ENCODE results near the gene PDCD4.
"Not testable (repeated sequence)": the region's sequence is repeated elsewhere in the genome, so short reads cannot be mapped to it uniquely, and the experiment has no call there.

Gene PDCD4

GRCh38 chr10:110862961-110863360, 8.8 kb upstream of the PDCD4 start:
- DNase-seq = no peak

DNA sequence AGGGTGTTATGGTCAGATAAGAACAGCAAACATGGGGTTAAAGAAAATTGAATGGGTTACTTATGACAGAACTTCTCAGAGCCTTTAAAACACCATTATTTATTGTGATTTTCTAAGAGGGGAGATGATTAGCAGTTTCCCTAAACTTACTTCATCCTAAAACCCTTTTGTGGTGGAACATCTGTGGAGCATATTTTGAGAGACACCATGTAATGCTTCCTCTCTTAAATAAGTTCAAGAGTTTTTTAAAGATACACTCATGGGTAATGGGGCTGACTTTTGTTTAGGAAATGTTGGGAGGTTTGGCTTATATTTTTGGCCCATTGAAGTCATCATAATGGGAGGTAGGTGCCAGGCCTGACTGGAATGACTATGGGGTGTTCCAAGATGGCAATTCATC, 8.4 kb upstream of the PDCD4 start:
- no peak for DNase-seq

DNA sequence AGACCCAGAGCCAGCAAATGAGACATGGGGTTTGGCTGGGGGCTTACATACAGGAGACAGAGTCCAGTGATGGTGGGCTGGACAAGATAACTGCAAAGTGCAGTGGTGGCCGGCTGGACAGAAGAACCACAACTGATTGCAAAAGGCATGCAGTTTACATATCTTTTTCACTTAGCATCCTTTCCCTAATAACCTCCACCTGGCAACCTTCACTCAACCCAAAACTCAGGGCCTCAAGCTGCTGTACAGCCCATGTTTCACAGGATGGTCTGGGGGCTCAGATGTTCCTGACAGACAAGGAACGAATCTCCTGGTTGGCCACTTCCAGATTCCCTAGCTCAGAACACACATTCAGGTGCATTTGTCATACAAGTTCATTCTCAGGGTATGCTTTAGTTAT, 7.8 kb upstream of the PDCD4 start:
- DNase-seq = no peak

DNA sequence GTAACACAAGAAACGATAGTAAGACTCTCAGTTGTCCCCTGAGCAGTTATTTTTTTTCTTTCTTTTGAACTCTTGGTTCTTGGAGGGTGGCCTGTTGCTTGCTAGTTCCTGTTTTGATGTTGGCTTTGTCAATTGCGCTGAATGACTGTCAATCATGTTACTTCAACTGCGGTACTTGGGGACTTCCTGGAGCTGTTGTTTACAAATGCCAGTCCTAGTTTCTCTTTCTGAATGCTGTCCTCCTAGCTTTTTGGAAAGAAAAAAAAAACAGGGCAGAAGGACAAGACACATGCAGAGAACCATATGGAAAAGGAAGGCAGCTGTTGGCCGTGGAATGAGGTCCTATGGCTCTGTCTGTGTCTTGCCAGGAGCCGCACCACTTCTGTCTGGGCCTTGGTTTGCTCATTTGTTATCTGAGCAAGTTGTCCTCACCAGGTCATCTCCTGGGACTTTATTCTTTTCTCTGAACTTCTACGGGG, 7.0 kb upstream of the PDCD4 start:
- DNase-seq = no peak

- DNase-seq = no peak
Observed at GRCh38 chr10:110865186-110865808, 6.4 kb upstream of the PDCD4 start.

- DNase-seq = no peak
Observed at GRCh38 chr10:110865809-110866482, 5.8 kb upstream of the PDCD4 start.

- not testable (repeated sequence) for DNase-seq
Observed at GRCh38 chr10:110867011-110867806, 4.5 kb upstream of the PDCD4 start.

DNA sequence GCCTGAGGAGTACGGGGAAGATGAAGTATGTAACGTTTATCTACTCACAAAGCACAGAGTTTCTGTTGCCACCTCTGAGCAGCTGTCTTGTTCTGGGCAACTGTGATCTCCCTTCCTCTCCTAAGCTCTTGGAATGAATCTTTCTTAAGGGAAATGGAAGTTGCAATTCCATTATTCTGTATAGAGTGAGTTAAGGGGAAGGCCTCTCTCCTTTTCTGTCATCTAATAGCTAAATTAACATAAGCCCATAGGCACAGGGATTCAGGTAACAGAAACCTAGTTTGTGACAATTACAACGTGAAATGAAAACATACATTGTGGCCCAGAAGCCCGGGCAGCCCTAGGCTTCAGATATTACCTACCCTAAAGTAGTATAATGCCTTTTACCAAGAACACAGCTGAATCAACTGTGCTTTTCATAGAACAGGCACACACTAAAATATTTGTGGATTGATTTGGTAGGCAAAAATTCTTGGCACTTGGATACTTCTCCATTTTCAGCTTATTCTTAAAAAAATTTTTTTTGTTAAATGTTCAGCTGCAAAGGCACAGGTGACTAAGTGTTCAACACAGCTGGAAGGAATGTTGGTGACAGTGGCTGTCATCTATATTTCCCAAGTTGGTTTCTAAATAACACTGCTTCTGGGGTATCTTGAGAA, 3.8 kb upstream of the PDCD4 start:
- DNase-seq = no peak

DNA sequence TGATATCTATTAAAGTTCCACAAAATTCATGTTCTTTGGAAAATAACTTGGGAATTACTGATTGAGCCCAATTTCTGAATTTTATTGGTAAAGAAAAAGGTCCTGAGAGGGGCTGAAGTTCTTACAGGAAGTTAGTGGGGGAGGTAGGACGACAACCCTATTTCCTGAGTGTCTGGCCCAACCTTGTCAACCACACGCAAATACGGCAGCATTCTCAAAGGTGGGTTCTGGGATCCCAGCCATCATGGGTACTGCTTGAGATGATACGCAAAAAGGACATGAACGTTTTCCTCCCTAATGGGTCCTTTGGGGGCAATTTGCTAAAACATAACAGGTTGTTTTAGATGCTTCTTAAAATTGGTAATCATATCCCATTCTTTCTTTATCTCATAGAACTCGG, 2.7 kb upstream of the PDCD4 start:
- no peak for DNase-seq

DNA sequence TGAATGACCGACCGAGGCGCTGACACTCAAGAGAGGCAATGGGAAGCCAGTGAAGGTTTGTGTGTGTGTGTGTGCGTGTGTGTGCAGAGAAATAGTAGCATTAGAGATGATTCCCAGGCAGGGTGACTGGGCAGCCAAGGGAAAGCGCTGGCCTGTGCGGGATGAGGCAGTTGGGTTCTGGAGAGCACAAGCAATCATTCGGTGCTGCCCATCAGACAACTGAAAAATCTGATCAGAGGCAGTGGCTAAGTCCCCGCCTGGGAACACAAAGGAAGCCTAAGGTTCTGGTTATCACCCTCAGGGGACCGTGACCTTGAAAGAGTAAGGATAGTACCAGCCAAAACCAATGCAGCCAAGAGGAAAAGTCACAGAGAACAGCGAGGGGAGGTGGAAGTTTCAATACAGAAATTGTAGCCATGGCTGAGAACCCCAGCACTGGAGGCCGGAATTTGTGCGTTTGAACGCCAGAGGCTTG, 868 bp upstream of the PDCD4 start:
- no peak for DNase-seq

- peak; percentile 69 for DNase-seq
Observed at GRCh38 chr10:110872145-110872983, 636 bp downstream of the PDCD4 start.

DNA sequence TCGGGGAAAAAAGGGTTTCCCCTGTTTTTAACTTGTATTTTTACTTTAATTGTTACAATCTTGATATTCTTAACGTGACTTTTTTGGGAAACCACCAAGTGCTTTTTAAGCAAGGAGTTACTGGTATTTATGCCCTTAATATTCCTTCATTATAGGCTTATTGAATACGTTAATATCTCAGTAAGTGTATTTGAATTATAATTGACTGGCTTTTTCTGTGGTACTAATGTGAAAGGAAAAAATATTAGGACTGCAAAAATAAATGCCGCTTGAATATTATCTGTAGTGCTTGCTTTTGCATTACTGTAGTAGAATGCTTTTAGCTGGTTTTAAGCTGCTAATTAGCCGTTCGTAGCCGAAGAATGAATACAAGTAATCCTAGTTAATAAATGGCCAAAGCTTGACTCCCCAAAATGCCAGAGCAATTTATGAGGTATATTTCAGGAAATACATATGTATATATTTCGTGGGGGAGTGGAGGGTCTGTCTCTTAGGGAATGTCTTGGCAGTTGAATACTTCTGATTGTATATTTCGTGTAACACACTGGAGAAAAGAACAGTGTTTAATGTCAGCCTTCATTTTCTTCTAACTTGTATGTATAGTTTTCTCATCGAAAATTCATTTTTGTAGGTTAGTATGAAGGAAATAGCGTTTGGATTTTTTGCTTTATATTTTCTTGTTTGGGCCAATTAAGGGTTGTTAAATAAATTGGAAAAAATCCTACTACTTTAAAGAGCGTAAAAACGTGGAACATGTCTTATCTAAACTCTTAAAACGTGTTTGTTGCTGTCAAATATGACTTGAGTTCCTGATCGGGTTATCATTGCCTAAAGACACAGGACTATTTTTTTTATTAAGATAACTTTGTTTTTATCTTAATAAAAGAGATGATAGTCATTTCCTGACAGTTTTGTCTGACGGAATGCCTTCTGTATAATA, 1.5 kb downstream of the PDCD4 start:
- DNase-seq = no peak

DNA sequence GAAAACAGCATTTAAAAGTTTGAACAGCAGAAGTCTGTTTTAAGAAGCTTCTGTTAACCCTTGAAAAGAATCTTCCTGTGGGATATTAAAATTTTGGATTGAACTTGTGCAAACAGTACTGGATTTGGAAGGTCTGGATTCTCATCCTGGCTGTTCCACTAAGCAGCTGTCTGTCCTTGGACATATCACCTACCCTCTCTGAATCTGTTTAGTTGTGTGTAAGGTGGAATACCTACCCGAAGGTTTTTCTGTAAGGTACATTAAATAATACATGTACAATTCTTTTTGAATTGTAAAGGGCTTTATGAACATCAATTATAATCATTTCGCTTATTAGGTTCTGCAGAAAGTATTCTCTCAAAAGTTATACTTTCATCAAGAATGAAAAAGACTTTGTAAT, 2.2 kb downstream of the PDCD4 start:
- no peak for DNase-seq

DNA sequence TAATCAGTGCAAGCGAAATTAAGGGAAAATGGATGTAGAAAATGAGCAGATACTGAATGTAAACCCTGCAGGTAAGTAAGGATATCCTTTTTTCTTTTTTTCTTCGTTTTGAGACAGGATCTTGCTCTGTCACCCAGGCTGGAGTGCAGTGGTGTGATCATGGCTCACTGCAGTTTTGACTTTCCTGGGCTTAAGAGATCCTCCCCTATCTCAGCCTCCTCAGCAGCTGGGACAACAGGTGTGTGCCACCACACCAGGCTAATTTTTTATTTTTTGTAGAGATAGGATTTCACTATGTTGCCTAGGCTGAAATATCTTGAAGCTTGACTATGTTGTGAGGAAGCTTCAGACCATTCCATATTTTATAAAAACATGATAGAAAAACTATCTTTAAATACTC, 4.3 kb downstream of the PDCD4 start:
- DNase-seq = no peak

DNA sequence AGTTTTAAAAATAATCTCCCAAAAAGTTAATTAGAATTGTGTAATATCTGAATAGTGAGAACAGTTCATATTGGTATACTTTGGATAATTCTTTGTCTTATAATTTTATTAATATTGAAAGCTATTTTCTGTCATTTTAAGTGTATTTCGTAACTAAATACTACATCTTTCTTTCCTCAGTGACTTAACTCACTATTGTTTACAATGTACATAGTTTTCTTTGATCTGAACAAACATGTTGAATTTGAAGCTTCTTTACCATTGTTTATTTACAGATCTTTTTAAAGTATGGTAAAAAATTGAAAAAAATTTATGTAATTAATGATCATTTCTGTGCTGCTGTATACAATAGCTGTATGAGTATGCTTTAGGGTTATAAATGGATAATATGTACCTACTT, 5.1 kb downstream of the PDCD4 start:
- no peak for DNase-seq

- DNase-seq = no peak
Observed at GRCh38 chr10:110880012-110880411, 8.3 kb downstream of the PDCD4 start.

GRCh38 chr10:110881247-110881646, 9.5 kb downstream of the PDCD4 start:
- DNase-seq = no peak

DNA sequence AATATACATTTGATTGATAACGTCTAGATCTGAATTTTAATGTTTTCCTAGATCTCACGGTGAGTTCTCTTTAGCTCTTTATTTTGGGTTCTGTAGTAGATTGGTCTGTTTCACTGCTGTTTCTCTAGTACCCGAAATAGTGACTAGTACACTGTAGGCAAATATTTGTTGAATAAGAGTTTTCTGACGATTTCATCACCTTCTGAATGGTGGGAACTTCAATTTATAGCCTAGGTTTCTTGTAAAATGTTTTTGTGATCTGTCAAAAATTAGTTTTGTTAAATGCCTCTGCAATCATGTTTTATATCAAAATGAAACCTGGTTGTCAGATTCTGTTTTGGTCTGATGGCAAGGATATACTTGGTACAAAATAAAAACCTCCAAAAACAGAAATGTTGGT, 10.2 kb downstream of the PDCD4 start:
- DNase-seq = no peak

DNA sequence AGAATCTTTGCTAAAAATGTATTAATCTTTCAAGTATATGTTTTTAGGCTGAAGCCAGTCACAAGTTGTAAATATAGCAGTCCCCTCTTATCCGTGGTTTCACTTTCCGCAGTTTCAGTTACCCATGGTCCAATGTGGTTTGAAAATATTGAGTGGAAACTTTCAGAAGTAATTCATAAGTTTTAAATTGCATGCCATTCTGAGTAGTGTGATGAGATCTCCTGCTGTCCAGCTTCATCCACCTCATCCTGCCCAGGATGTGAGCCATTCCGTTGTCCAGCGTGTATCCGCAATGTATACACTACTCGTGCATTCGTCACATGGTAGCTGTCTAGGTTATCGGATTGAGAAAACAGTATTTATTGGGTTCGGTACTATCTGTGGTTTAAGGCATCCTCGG, 12.2 kb downstream of the PDCD4 start:
- no peak for DNase-seq

- DNase-seq = no peak
Observed at GRCh38 chr10:110885932-110886674, 14.4 kb downstream of the PDCD4 start.

Data from NCI-H1436 (cell line).